HK-2 (cell line): ENCODE measurements around the gene SYT12.
A peak's percentile ranks its signal among the peaks of the same experiment; 100 is the strongest.

Source experiments
- DNase-seq: peaks from one replicate; pipeline ENCODE4 v3.0.0-alpha.2; 2018; ENCODE audit not compliant: unreplicated experiment

SYT12 gene

GRCh38 chr11:67055812-67056211 is 32.9 kb downstream of the SYT12 start:
- DNase-seq: no peak

DNA sequence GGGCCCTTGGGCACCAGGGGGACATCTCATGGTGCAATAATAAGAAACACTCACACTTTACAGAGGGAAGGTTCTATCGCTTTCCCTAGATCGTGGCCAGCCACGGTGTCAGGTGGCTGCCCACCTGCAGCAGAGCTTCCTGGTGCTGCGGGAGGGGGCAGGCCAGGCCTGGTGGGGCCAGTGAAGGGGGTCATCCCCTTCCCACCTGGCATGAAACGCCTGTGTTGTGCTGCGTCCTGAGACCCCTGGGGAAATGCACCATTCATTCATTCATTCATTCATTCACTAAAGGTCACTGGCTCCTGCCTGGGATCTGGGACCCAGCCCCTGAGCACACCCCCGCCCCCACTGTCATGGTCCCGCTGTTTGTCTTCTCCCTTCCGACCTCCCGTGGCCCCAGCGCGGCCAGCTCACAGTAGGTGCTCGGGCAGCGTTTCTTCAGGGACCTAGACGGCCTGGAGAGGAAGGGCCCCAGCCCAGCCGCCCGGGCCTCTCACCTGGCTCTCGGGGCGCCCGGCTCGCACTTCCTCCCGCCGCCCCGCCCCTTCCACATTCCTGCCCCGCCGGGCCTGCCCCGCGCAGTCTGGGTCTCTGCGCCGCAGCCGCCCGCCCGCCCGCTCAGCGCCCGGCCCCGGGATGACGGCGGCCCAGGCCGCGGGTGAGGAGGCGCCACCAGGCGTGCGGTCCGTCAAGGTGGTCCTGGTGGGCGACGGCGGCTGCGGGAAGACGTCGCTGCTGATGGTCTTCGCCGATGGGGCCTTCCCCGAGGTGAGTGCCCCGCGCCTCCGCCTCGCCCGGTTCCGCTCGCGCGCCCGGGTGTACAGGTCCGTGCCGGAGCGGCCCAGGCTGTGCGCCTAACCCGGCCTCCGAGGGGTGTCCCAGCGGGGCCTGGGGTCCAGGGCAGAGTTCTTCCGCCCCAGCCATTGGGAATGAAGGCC is 33.6 kb downstream of the SYT12 start, which contains the start of gene RHOD:
Gene RHOD, plus strand, starts transcription at position 581 of the 938 bp plus-strand sequence. Its CDS starts 56 bp downstream, at position 637.
- peak; percentile 38 for DNase-seq

DNA sequence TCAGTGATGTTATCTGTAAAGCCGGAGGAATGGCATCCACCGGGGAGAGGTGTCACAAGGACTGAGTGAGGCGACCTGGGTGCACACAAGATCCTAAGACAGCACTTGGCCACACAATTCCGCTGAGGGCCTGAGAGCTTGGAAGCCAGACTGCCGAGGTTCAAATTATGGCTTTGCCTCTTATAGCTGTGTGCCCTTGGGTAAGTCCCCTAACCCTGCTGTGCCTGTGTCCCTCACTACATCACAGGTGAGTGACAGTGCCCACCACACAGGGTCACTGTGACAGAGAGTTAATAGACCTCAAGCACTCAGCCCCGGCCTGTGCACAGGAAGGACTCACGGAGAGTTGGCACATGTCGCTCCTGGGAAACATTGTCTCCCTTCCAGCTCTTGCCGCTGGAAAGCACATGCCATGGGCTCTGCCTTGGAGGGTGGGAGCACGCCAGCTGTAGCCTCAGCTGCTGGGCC is 34.3 kb downstream of the SYT12 start:
- DNase-seq: no peak

DNA sequence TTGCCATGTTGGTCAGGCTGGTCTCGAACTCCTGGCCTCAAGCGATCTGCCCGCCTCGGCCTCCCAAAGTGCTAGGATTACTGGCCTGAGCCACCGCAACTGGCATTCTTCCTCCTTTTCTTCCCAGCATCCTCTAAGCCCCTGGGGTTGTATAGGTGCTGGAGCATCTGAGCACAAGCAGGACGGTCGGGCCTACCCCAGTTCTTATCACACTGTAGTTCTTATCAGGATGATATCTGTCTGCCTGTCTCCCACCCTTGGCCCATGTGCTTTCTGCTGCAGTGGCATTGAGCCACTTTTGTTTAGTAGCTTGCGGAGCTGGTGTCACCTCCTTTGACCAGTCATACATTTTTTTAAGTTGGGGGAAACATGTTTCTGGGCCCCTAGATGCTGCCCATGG is 35.6 kb downstream of the SYT12 start:
- no peak for DNase-seq

DNA sequence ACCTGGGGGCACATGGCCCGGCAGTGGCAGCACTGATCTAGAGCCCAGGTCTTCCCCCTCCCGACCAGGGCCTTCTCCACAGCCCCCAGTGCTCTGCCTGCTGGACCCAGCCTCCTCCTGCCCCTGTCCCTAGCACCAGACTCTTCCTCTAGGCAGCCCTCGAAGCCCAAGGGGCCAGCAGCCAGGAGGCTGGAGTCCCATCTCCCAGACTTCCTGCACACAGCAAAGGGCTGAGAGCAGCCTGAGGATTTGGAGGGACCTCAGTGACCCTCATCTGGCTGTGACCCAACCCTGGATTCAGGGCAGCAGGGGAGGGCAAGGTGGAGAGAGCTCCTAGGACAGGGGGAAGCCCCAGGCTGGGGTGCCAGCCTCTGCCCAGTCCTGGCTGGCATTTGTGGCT is 36.7 kb downstream of the SYT12 start:
- DNase-seq: no peak

DNA sequence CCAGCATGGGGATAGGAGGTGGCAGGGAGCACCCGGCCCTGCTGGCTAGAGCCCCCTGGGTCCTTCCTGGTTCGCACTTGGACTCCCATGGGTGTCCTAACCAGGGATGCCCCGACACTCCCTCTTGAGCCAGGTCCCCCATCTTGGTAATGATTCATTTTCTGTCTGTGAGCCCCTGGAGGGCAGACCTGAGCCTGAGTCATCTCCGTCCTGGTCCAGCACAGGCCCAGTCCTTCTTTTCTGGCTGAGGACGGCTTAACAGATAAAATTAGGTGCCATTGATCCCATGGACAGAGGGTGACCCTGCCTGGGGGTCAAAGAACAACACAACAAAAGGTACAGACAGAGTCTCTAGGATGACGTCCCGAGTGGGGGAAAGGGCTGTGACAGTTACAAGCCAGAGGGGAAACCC is 37.2 kb downstream of the SYT12 start:
- DNase-seq: no peak

- DNase-seq: peak; percentile 40
Observed at GRCh38 chr11:67062526-67063373, 39.8 kb downstream of the SYT12 start.

GRCh38 chr11:67066333-67066709 is 43.4 kb downstream of the SYT12 start:
- DNase-seq: no peak

GRCh38 chr11:67071420-67072284 is 48.7 kb downstream of the SYT12 start:
- no peak for DNase-seq

DNA sequence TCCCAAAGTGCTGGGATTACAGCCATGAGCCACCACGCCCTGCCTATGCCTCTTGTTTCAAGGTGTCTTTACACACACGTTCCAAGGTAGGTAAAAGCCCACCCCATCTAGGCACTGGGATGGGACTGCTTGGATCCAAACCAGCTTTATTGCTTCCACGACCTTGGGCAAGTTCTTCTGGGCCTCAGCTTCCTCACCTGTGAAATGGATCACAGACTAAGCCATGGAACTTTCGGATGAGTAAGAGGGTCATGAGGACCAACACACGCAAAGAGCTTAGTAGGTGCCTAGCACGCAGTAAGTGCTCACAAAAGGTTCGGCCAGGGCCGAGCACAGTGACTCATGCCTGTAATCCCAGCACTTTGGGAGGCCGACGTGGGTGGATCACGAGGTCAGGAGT is 49.4 kb downstream of the SYT12 start:
- DNase-seq: no peak

DNA sequence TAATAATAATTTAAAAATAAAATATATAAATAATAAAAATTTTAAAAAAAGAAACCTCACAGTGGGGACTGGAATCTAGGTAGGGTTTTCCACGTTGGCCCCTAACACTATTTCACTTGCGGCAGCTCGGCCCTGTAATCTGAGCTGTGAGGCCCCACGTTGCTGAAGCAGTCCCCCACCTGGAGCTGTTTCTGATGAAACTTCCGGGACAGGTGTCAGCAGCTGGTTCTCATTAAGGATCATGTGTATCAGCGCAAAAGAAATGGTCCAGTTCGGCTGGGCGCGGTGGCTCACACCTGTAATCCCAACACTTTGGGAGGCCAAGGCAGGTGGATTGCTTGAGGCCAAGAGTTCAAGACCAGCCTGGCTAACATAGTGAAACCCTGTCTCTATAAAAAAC is 51.0 kb downstream of the SYT12 start:
- no peak for DNase-seq

GRCh38 chr11:67076202-67076601 is 53.3 kb downstream of the SYT12 start:
- DNase-seq: no peak

- DNase-seq: no peak
Observed at GRCh38 chr11:67079065-67079705, 56.3 kb downstream of the SYT12 start.

DNA sequence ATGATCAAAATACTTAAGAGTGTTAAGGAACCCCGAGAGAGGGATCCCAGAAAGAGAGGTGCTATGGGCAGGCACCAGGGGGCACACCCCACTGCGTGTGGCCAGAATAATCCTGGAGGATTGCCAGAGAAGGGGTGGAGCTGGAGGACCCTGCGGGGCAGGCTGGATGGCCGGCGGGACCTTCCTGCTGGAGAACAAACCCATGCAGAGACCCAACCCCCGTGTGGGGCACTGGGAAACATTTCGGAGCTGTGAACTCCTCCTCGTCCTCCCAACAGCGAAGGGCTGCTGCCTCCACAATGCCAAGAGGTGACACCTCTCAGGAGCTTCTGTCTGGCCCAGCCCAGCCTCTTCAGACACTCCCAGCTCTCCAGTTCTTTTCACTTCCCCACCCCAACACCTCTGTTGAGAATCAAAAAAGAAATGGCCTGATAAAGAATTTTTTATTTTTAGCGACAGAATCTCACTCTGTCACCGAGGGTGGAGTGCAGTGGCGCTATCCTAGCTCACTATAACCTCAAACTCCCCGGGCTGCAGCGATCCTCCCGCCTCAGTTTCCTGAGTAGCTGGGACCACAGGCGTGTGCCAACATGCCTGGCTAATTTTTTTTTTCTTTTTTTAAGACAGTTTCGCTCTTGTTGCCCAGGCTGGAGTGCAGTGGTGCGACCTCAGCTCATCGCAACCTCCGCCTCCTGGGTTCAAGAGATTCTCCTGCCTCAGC is 59.3 kb downstream of the SYT12 start:
- no peak for DNase-seq

GRCh38 chr11:67083786-67084366 is 60.9 kb downstream of the SYT12 start:
- no peak for DNase-seq

- DNase-seq: no peak
Observed at GRCh38 chr11:67085617-67086016, 62.7 kb downstream of the SYT12 start.

- DNase-seq: no peak
Observed at GRCh38 chr11:67090717-67091116, 67.8 kb downstream of the SYT12 start.

GRCh38 chr11:67095214-67095507 is 72.2 kb downstream of the SYT12 start:
- DNase-seq: no peak

- no peak for DNase-seq
Observed at GRCh38 chr11:67098799-67099429, 76.0 kb downstream of the SYT12 start.

GRCh38 chr11:67099831-67100324 is 76.9 kb downstream of the SYT12 start:
- no peak for DNase-seq
